Activated CD4-positive, alpha-beta T cell treated with anti-CD3 and anti-CD28 coated beads, Interleukin-2, Interleukin-6, amounts not matched to agents 100 ng/mL and 50 ng/mL, durations not matched to agents 16 hours and 8 hours (primary cell): ENCODE results near the gene HCRTR2.
"Not testable (repeated sequence)": the region's sequence is repeated elsewhere in the genome, so short reads cannot be mapped to it uniquely, and the experiment has no call there.

ENCODE experiments used
- DNase-seq: peaks from one replicate; pipeline ENCODE4 v3.0.0-alpha.2; 2020

HCRTR2 gene

DNA sequence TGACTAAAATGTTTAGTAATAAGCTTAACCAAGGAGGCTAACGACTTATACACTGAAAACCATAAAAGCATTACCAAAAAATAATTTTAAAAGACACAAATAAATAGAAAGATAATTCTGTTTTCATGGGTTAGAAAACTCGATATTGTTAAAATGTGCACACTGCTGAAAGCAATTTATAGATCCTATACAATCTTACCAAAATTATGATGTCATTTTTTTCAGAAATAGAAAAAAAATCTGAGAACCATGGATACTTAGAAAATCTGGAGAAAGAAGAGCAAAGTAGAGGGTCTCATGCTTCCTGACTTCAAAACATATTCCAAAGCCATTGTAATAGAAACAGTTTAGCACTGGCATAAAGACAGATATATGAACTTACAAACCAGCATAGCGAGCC is 46.6 kb downstream of the HCRTR2 start:
- DNase-seq: no peak

DNA sequence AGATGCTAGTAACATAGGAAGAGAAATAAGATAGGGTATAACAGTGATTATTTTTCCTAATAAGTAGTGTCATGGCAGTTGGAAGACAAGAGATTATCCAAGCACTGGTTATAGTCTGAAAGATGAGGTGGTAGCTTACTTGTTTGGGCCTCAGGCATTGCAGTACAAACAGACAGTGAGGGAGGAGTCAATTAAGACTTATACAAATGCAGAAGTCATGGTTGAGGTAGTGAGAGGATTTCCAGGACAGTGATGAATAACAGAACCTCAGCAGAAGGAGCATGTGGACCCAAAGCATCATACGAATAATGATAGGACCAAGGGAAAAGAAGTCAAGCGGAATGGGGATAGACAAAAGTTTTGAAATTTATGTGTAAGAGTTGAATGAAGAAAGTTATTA is 53.5 kb downstream of the HCRTR2 start:
- no peak for DNase-seq

DNA sequence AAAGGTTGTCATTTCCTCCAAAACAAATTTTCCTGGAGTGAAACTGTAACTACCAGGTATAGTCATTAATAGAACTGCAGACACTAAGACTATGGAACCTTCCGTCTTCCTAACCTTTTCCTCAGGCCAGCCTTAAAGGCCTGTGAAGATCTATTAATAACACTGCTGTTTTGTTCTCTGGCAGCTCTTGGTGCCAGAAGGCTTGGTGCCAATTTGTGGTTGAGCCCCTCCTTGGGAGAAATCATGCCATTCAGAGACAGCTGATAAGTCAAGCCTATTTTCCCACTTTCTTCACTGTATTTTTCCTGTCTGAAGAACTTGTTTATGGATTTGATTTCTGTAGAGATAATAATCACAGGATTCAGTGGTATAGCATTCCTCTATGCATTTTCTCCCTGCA is 64.8 kb downstream of the HCRTR2 start:
- DNase-seq: no peak

DNA sequence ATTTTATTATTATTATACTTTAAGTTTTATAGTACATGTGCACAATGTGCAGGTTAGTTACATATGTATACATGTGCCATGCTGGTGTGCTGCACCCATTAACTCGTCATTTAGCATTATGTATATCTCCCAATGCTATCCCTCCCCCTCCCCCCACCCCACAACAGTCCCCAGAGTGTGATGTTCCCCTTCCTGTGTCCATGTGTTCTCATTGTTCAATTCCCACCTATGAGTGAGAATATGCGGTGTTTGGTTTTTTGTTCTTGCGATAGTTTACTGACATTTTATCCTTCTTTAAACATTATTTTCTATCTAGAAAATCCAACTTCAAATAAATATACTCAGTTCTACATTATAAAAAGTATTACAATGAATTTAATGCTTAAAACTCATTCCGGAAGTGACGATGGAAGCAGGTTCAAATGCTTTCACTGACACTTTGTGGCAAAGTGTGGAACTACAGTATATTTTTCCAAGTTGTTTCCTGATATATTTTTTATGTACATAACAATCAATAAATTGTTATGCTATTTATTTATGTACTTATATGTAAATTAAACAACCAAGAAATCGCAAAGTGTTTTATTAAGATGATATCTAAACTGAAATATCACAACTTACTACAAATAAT is 66.8 kb downstream of the HCRTR2 start:
- peak; percentile 1 for DNase-seq

DNA sequence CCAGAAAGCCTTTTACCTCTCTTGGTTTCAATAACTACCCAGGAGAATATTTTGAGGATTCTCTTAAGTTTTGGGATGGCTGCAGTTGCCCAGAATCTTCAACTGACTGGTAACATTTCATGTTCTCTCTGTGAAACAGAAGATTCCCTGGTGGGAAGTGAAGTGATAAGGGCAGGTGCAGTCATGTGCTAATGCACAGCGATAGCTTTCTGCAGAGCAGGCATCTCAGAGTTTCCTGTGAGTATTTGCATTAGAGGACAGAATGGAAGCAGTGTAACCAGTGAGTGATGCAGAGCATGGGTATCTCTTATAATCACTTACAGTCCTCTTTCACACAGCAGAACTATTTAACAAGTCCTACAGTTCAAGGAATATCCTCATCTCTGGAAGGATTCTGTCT is 76.1 kb downstream of the HCRTR2 start:
- DNase-seq: no peak

DNA sequence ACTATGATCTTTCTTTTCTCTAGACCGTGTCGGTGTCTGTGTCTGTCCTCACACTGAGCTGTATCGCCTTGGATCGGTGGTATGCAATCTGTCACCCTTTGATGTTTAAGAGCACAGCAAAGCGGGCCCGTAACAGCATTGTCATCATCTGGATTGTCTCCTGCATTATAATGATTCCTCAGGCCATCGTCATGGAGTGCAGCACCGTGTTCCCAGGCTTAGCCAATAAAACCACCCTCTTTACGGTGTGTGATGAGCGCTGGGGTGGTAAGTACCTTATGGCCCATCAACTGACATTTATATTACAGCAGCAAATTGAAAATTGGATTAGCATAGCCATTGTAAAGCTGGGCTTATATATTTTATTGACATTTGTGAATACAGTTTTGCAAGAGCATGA is 80.8 kb downstream of the HCRTR2 start:
- DNase-seq: no peak

DNA sequence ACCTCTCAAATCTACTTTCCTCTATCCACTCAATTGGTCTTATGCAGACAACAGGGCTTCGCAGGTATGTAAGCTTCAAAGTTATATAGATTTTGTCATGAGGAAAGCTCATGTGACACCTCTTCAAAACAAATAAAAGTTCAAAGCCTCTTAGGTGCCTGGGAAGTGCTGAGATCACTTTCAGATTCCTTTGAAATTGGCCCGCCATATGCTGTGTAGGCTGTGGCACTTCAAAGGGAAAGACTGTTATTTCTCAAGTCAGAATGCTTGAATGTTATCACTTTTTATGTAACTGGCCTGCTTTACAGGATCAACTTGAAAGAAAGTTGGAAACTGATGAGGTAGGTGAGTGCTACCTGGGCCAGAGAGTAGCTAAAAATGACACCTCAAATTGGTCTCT is 85.9 kb downstream of the HCRTR2 start:
- no peak for DNase-seq

DNA sequence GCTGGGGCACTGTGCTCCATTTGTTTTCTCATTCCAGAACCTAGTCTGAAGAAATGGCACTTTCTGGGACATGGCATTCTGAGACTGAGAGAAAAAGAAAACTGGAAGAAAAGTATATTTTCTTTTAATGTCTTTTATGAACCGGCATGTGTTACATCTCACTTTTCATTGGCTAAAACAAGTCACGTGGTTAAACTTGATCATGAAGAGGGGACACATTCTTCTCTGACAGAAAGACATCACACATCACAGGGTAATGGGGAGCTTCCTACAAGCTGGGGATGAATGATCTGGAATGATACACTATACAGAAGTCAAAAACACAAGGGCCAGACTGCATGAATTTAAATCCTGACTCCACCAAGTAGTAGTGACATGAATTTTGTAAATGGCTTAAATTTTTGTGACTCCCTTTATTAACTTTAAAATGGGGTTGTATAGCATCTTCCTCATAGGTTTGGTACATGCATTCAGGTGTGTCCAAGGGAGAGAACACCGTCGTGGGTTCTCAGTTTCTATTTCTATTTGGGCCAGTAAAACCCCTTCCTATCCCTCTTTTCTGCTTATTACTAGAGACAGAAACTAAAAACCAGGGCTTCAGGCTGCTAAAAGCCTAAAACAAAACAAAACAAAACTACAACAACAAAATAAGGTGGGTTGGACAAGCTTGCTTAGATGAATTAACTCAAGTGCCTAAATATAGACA is 91.2 kb downstream of the HCRTR2 start:
- no peak for DNase-seq

DNA sequence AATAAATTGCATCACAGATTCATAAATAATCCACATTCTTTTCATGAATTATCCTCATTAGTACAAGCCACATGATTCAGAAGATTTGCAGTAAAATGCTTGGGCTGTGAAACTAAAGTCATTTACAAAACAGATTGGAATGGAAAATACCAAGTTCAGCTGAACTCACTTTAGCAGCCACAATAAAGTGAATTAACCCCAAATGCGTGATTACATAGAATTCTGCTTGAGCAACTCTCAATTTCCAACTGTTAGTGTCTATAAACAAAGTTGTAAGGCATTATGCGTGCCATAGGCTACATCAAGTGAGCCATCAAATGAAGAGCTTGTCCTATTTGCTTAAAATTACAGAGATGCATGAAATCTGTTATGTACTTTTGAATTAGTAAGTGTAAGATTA is 92.6 kb downstream of the HCRTR2 start:
- no peak for DNase-seq

DNA sequence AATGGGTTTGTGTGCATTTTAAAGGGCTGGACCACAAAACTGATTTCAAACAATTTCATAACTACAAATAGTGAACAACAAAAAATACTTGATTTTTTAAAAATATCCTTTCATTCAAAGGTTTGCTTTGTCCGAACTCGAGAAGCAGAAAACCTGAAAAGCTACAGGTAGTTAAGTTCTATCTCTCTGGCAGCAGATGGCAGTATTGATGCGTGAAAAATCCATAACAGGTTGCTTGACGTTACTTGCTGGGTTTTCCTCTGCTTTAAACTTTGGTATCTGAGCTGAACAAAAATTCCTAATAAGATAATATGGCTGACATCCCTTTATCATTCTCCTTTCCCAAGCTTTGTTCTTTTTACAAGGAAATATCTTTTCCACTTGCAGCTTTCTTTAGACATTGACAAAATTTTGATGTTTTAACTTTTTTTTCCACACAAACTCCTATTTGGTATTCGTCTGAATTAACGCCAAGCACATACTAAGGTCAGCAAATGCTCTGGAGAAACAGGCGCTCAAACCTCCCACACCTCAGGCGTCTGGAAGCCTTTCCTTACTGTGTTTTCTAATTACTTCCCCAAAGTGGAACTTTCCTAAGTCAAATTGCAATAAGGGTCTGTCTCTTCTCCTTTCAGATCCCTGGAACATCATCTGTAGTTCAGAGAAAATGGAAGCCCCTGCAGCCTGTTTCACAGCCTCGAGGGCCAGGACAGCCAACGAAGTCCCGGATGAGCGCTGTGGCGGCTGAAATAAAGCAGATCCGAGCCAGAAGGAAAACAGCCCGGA is 102.6 kb downstream of the HCRTR2 start:
- peak; percentile 39 for DNase-seq

DNA sequence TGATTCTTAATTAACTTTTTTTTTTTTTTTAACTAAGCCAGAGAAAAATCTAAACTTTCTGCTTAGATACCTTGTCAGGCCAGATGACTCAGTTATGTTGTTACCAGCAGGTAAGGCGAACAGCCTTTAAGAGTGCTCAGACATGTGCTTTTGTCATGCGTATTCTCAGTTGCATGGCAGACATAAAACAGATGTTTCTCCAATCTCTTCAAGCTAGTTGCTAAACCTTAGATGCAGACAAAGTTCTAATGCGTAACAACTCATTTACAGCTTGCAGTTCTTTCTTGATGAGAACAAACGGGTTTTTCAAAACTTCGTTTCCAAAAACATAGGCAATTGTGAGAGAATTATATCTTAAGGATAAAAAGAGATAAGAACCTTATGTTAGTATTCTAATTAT is 103.3 kb downstream of the HCRTR2 start:
- no peak for DNase-seq

DNA sequence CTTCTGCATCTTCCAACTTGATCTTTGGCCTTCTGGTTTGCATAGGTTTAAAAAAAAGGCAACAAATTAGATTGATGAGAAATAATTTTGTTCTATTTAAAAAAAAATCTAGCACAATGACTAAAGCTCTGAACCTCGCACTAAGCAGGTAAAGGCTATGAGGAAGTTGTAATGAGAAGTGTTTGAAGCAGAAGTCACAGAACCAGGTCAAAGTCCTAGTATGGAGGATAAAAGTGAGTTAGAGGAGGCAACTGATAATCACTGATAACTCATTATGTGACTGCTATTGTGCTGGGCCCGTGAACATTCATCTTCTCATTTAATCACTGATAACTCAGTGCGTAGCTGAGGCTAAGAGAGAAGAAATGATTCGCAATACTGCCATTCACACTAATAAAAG is 106.9 kb downstream of the HCRTR2 start:
- no peak for DNase-seq

DNA sequence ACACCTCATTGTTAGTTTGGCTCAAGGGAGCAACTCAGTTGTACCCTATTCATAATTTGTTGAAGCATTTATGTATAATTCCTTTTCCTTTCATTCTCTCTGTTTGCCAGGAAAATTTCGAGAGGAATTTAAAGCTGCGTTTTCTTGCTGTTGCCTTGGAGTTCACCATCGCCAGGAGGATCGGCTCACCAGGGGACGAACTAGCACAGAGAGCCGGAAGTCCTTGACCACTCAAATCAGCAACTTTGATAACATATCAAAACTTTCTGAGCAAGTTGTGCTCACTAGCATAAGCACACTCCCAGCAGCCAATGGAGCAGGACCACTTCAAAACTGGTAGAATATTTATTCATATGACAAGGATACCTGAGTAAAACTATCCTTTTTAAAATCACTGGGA is 107.8 kb downstream of the HCRTR2 start:
- DNase-seq: no peak

DNA sequence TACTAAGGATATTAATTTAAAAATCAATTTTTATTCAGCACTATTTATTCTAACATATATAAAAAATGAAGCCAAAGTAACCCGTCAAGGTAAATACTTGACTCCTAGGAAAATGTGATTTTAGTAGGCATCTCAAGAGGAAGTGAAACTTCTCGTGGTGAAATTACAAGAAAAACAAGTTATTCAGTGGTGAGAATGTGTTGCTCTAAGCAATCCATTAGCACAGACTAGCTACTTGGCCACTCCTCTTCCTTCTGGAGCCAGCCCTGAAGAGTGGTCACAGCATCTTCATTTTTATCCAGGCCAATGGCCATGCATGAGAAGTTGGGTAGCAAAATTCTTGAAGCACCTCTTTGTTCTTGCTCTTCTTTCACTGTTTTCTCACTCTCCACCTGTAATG is 112.5 kb downstream of the HCRTR2 start:
- no peak for DNase-seq

DNA sequence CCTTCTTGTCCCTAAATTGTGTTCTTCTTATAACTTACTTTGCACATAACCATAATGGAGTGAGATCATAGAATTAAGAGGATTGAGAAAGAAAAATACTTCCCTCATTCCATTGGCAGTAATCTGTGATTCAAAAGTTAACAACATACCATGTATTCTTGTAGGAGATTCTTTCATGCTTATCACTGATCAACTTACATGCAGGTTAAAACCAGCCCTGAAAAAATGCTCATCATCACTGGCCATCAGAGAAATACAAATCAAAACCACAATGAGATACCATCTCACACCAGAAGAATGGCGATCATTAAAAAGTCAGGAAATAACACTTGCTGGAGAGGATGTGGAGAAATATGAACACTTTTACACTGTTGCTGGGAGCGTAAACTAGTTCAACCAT is 116.4 kb downstream of the HCRTR2 start:
- no peak for DNase-seq

DNA sequence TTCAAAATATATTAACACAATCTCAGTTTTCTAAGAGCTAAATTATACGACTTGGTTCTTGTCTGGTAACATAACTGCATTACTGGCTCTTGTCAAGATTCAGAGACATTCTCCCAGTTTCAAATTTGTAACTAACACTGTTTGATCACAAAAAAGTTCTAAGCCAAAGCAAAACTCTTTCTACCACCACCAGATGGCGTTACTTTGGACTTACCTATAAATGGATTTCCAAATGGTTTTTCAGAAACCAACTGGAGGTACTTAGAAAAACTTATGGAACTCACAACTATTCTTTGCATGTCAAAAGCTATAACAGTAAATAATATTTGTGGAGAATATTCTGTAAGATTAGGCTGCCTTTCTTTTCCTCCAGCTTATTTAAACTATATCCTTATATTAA is 118.8 kb downstream of the HCRTR2 start:
- no peak for DNase-seq

DNA sequence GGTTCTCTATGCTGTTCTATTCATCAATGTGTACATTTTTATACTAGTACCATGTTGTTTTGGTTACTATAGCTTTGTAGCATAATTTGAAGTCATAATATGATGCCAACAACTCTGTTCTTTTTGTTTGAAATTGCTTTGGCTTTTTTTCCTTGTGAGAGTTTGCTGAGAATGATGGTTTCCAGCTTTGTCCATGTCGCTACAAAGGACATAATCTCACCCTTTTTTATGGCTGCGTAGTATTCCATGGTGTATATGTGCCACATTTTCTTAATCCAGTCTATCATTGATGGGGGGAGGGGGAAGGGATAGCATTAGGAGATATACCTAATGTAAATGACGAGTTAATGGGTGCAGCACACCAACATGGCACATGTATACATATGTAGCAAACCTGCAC is 122.9 kb downstream of the HCRTR2 start:
- DNase-seq: not testable (repeated sequence)

DNA sequence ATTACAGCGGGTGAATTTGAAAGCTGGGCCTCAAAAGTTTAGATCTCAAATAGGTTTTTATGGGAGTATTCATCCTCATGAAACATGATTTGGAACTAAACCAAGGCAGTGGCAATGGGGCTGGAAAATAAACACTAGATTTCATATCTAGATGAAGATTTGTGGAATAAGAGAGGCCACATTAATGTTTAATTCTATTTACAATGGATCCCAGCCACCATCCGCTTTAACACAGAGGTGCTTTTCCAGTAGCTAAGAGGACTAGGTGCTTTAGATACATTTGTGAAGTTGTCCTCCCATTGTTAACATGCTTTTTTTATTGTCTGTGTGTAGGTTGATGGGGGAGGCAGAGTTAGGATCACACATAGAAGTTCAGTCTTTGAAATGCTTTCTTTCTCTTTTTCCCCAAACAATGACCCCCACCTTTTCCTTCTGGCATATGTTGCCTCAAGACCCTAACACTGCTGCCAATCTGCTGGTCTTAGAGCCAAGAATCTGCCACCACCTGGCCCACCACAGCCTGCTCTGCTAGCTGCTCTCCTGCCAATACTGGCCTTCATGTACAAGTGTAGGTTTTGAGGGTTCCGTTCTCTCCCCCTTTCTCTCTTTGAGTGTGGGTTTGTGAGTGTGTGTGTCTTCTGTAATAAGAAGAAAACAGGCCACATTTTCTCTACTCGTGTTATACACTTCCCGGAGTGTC is 125.1 kb downstream of the HCRTR2 start:
- no peak for DNase-seq

DNA sequence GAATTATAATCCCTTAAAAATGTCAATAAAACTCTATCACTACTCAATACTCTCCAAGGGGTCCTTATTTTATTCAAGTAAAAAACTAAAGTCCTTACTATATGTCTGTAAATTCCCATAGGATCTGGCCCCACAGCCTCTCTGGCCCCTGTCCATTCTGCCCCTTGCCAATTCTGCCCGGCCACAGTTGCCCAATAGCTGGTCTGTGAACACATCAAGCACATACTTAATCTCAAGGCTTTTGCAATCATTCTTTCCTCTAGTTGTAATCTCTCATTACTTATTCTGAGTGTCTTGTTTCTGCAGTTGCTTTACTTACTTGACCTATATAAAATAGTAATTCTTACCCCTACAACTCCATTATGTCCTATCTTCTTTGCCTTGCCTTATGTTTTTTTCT is 130.4 kb downstream of the HCRTR2 start:
- DNase-seq: no peak

DNA sequence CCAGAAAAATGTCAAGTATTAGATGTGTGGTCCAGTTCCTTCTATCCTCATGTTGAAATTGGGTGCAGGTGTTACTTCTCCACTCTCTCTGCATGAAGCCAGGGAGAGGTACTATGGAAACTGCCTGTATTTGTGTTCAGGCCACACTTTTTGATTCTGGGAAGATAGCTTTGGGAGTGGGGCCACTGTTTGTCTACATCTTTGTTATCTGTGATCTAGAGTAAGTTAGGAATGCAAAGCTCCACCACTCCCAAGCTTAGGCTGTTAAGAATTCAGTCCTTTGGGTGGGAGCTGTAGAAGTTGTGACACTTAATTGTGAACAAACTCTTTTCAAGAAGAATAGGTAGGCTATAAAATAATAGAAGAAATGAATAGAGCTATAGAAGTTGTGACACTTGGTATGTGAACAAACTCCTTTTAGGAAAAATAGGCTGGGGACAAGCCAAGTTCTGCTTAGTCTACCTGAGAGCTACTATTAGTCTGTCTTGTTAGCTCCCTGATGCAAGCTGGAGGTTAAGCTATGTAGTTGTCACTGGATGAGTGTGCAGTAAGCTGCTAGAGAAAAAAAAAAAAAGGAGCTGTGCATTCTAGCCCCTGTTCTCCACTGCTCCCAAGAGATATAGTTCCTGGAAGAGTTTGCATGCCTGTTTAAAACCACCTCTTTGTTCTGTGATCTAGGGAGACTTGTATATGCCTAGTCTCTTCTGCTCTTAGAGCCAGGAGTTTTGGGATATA is 145.8 kb downstream of the HCRTR2 start:
- no peak for DNase-seq

DNA sequence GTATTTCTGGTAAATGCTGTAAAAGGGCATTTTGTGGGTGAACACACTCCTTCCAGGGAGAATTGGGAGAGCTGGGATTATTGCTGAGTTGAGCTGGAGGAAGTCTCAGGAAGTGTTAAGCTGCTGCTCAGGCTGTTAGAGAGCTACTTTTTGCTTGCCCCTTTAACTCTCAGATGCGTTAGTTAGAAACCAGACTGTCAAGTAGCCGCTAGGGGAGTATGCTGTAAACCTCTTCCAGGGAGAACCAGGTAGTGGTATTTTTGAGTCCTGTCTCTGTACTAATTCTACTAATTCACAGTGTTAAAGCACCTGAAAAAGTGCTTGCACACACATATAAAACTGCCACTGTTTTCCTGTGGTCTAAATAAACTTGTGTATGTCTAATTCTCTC is 146.4 kb downstream of the HCRTR2 start:
- no peak for DNase-seq

DNA sequence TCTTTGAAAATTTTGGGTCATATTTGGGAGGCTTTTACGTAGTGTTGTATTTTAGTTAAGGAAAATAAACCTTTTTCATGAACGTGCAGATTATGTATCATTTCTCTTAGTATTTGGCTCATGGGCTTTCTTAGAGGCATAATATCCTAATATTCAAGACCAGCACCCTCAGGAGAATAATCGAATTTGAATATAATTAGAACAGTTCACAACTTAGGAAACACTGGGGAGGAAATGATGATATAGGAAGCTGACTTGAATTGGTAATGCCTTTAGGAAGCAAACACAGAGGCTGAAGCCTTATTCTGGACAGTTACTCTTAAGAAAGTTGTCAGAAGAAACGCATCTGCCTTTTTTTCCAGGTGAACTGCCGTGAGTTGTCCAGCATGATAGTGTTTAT is 152.9 kb downstream of the HCRTR2 start, which contains the start of gene GFRAL:
Gene GFRAL, plus strand, starts transcription at position 301 of the 400 bp plus-strand sequence. Its CDS starts 86 bp downstream, at position 387.
- DNase-seq: no peak
